ENCODE data around the gene TSPAN9.

DNA sequence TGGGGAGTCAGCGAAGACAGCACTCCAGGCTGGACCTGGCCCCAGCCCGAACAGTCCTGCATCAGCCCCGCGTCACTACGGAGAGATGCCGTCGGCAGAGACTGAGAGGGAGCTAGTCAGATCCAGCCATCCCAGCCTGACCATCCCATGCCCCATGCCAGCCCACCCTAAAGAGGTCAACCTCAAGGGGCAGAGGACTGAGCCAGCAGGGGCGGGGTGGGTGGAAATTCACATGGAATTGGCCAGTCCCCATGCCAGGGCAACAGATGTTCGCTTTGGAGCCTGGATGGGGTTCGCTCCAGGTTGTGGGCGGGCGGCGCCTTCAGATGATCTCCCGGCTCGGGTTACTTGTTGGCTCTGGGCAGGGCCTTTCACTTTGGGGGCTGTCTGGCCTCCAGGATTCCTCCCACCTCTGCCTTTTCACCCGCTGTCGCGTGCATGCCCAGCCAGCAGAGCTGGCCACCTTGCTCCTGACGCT is 154.3 kb downstream of the TSPAN9 start:
- TF ChIP-seq, protein P1, sequence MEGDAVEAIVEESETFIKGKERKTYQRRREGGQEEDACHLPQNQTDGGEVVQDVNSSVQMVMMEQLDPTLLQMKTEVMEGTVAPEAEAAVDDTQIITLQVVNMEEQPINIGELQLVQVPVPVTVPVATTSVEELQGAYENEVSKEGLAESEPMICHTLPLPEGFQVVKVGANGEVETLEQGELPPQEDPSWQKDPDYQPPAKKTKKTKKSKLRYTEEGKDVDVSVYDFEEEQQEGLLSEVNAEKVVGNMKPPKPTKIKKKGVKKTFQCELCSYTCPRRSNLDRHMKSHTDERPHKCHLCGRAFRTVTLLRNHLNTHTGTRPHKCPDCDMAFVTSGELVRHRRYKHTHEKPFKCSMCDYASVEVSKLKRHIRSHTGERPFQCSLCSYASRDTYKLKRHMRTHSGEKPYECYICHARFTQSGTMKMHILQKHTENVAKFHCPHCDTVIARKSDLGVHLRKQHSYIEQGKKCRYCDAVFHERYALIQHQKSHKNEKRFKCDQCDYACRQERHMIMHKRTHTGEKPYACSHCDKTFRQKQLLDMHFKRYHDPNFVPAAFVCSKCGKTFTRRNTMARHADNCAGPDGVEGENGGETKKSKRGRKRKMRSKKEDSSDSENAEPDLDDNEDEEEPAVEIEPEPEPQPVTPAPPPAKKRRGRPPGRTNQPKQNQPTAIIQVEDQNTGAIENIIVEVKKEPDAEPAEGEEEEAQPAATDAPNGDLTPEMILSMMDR (IDR thresholded peaks at IDR 0.05): no peak
- TF ChIP-seq POLR2A (IDR thresholded peaks at IDR 0.05): no peak

Data from body of pancreas (tissue), 4 donors.